Stimulated activated CD8-positive, alpha-beta memory T cell treated with anti-CD3 and anti-CD28 coated beads, Interleukin-12 subunit alpha, Interleukin-12 subunit beta, amount 100 ng/mL, for 4 hours (primary cell): ENCODE results near the gene CALY.

Experiments used
- DNase-seq: peaks from one replicate; pipeline ENCODE4 v3.0.0-alpha.2; 2020; ENCODE audit warnings: low read depth

CALY gene

DNA sequence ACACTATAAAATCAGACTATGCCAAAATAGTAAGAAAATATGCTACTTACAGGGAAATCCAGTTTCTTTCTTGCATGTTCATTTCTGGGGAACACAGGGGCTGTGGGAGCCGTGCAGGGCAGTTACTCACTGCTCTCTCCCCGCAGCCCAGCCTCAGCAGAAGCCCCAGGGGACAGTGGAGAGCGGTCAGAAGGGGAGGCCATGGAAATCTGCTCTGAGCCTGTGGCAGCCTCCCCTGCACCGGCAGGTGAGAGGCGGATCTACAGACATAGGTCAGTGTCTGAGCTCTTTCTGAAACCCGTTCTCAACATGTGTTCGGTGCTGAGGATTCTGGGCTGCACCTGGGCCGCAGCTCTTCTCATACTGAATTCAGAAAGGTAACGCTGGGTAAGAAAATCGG, 25.1 kb downstream of the CALY start:
- DNase-seq: no peak

DNA sequence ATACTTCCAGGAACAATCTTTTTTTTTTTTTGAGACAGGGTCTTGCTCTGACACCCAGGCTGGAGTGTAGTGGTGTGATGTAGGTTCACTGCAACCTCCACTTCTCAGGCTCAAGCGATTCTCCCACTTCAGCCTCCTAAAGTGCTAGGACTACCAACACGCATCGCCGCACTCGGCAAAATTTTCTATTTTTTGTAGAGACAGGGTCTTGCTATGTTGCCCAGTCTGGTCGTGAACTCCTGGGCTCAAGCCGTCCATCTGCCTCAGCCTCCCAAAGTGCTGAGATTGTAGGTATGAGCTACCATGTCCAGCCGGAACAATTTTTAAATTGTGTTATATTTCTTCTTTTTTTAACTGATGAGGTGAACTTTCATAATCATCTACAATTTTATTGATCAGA, 25.9 kb downstream of the CALY start:
- DNase-seq: no peak

DNA sequence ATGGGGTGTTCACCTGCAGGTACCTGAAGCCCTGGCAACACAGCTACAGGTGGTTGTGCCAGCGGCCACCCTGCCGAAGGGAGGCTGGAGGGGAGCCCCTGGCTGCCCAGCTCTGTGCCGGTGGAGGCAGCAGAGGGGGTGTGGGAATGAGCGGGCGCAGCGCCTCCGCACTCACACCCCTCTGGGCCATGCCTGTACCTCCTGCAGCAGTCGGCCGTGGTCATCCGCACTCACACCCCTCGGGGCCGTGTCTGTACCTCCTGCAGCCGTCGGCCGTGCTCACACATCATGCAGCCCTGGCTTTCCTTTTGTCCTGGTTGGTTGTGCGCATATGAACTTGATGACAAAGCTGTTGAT, 26.3 kb downstream of the CALY start:
- DNase-seq: no peak

DNA sequence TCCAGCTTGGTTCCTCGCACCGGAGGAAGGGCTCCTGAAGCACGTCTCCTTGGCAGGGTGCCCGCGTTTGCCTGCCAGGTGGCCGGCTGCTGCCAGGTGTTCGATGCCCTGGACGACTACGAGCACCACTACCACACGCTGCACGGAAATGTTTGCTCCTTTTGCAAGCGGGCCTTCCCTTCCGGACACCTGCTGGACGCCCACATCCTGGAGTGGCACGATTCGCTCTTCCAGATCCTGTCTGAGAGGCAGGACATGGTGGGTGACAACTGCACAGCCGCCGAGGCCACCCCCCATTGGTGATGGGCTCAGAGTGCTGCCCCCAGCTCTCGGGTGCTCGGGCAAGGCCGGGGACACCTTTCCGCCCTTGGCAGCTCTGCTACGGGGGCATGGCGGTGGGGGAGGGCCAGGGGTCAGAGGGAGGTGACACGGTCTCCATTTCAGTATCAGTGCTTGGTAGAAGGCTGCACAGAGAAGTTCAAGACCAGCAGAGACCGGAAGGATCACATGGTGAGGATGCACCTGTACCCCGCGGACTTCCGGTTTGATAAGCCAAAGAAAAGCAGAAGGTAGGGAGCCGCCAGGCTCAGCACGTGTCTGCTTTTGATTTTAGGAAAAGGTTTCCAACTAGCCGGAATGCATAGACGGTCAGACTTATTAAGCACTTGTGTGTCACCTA, 26.8 kb downstream of the CALY start:
- DNase-seq: no peak

DNA sequence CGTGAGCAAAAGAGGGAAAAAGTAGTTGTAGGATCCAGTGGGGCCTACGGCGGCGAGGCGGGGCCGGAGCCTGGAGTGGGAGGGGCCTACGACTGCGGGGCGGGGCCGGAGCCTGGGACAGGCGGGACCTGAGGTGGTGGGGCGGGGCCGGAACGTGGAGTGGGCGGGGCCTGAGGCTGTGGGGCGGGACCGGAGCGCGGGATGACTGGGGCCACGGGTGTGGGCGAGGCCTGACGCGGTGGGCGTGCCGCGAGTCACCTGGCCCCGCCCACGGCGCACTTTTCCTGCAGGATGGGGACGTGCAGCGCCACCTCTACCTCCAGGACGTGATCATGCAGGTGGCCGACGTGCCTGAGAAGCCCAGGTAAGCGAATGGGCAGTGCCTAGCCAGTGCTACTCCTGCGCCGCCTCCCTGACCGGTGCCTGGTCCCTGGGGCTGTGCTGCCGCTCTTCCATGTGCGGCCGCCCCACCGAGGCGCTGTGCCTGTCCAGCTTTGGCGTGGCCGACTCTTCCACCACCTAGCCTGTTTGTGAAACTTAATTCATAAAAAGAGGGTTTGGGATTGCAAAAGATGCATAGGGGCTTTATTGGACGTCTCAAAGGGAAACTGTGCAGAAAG, 27.5 kb downstream of the CALY start:
- DNase-seq: peak; percentile 87

DNA sequence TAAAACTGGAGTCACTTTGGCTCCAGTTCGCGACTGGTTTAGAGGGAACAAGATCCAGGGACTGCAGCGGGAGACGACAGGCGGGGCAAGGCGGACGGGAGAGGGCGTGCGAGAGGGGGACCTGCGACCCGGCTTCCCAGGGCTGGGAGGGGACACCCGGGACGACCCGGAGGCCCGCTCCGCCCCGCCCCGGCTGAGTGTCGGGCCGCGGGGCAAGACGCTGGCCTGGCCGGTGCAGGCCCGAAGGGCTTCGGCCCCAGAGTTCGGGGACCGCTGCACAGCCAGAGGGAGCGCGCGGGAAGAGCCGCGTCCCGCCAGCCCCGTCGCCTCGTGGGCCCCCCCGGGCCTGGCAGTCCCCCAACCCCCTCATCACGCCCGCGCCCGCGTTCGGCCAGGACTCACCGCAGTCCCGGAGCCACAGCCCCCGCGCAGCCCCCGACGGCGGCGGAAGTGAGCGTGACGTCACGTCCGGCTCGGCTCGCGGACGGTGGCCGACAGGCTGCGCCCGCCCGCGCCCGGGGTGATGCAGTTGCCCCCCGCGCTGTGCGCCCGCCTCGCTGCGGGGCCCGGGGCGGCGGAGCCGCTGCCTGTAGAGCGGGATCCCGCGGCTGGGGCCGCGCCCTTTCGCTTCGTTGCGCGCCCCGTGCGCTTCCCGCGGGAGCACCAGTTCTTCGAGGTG, 28.1 kb downstream of the CALY start, which contains the start of the genes TUBGCP2 and ZNF511:
Gene TUBGCP2 (minus strand): TSS at position 452 of the 679 bp plus-strand sequence. CDS start 5,931 bp downstream, outside the sequence.
Gene ZNF511 (plus strand): TSS at position 494 of the 679 bp plus-strand sequence. CDS start 30 bp downstream, at position 524.
- peak; percentile 90 for DNase-seq

DNA sequence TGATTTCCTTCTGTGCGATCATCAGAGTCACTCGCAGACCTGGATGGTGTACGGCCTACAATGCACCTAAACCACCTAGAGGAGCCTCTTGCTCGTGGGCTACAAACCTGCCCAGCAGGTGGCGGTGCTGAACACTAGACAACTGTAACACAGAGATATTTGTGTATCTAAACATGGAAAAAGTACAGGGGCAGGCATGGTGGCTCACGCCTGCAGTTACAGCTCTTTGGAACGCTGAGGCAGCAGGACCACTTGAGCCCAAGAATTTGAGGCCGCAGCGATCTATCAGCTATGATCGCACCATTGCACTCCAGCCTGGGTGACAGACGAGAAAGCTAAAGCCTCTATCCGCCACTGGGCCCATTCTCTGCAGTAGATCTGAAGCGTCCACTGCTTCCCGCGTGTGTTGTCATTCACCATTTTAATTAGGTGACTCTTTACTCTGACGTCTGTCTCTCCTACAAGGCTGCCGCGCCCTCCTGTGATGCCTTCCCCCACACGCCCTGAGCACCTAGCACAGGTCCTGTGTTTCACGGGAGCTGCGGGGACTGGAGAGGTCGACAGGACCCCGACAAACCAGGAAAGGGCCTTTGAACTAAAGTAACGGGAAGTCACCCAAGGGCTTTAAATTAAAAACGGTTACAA, 28.8 kb downstream of the CALY start:
- DNase-seq: peak; percentile 65

DNA sequence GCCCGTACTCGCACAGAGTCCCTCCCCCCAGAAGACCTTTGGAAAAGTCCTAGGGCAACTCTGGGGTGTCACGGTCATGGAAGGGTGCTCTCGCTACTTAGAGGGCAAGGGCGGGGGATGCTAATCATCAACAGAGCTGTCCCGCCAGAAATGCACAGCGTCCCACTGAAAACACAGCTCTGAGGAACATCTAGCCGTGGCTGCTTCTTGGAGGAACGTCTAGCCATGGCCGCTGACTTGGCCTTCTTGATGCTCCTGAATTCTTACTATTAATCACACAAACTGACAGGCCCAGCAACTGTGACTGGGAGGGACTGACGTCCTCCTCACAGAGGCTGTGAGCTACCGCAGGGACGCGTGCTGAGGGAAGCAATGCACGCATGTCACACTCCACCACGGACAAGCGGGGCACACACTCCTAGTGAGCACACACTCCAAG, 29.7 kb downstream of the CALY start:
- no peak for DNase-seq

DNA sequence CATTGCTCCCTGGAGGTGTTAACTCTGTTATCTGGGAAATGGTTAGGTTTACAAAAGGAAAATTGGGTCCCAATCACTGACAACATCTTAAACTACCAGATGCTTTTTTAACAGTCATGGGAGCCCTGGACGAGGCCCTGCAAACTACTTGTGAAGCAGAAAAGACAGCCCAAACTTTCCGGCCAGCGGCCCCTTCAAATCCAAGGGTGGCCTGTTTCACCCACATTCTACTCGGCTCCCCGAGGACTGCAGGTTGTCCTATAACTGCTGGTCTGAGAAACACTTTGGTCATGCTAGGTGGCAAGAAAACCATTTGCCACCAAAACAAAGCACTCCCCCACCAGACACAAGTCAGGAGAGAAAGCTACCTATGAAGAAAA, 30.6 kb downstream of the CALY start:
- no peak for DNase-seq

DNA sequence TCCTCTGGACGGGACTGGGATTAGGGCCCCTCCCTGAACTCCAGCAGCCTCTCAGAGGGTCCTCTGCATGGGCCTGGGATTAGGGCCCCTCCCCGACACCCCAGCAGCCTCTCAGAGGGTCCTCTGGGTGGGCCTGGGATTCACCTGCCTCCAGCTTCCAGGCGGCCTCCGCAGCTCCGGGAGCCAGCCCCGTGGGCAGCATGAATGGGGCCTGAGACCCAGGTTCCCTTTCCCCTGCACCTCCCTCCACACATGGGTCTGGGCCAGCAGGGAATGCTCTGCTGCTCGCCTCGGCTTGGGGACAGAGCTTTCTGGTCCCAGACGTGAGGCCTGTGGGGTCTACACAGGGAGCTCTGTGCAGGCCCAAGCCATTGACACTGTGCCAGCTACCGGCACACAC, 33.5 kb downstream of the CALY start:
- DNase-seq: no peak

DNA sequence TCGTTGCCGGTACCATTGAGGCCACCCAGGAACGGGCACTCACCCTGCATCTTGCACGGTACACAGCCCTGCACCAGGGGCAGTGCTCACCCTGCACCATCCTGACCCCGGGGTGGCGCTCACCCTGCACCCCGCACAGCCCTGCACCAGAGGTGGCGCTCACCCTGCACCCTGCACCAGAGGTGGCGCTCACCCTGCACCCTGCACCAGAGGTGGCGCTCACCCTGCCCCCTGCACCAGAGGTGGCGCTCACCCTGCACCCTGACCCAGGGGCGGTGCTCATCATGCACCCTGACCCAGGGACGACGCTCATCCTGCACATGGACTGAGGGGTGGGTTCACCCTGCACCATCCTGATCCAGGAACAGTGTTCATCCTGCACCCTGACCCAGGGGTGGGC, 34.5 kb downstream of the CALY start:
- DNase-seq: no peak

DNA sequence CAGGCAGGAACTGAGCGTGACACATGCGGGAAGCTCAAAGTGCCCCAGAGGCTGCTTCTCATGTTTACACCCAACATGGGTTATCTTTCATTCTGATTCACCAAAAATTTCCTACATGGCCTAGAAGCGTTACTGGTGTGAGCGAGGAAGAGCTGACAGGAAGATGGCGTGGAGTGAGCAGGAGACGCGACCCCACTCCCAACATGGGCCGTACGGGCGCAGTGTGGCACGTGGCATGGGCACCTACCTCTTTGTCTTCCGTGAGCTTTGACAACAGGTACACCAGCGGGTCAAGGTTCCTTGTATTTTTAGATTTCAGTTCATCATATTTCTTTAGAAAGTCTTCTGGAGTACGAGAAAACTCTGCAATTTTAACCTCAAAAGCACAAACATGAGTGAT, 37.0 kb downstream of the CALY start:
- DNase-seq: no peak

DNA sequence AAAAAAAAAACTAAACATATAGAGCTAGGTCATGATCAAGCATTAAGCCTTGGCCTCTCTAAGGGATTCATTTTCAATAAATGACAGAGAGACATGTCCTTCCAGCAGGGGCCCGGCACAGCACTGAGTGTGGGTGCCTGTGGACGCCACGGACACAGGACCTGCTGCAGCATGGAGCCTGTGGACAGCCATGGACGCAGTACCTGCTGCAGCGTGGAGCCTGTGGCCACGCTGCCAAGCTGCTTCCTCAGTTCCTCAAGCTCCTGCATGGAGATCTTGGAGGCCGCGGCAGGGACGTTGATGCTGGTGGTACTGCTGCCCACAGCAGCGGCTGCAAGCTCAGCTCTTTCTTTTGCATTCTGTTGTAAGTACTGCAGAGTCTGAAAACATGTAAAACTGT, 37.5 kb downstream of the CALY start:
- DNase-seq: no peak

DNA sequence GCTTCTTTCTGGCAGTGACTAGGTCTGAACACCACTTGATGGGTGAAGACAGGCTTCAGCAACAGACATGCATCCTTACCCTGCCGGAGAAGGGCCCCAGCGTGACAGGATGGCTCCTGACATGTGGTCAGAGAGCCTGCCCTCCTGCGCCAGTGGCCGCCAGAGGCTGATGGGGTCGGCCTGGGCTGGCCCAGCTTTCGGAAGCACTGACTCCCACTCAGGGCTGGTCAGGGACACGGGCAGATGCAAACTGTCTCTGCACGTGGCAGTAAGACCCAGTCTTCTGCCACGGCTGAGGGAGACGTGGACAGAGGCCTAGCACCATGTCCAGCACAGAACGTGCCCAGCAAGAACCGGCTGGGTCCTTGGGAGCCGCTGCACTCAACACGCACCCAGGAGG, 38.2 kb downstream of the CALY start:
- no peak for DNase-seq

DNA sequence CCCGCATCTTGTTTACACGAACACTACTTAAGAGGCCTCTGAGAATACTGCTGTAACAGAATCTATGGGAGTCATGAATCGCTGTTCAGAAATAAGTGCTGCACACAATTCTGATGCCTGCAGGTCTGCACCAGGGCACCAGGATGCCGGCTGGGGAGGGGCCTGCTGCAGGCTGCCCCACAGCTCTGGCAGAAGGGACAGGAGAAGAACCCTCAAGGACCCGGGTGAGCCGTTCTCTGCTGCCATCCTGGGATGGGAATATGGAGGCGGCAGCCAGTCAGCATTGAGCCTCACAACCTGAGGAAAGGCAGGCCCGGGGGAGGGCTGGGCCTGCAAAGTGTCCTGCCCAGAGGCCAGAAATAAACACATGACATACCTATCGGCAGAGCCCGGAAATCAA, 39.2 kb downstream of the CALY start:
- no peak for DNase-seq

DNA sequence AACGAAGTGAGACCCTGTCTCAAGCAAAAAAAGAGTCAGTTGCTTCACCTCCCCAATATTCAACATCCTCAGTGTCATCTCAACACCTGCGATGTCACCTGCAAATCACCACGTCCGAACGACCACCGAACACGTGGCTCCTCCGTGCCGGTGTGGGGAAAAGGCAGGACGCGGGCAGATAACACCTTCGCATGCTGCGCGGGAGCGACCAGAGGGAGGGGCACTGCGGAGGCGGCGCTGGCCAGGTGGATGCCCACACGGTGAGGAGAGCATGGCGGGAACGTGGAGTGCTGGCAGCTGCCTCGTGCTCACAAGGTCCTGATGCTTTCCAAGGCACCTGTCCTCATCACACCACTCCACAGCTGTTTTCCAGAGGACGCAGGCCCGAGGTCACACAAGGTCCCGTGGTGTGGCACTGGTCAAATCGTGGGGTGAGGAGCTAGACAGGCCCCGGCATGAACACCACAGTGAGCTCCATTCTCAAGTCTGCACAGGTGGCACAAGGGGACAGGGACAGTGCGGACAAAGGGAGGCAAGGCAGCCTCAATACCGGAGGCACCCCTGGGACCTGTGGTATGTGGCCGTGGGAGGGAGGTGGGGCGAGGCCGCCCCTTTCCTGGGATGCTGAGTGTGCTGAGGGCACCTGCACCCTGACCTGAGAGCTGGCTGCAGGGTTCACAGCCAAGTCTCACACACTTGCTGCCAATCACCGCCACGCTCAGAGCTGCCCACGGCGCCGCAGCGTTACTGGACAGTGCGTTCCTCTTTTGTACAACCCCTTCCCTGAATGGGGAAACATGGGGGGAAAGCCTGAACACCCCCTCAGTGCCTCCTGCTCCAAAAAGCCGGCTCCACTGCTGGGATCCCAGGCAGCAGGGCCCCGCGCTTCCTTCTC, 41.0 kb downstream of the CALY start:
- DNase-seq: no peak

DNA sequence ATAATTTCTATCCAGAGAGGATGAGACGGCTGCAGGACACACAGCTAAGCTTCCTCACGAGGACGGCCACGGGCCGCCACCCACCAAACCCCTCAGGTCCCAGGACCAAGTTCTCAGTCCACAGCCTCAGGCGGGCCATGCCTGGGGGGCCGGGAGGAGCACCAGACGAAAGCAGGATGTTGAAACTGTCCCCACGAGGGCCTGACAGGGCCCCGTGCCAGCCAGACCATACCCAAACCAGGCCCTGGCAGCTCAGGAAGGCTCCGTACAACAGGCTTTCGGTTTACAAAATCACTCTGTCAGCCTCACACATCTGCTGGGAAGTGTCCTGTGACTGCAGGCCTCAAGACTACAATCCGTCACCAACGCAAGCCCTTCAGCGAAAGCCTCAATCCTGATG, 42.5 kb downstream of the CALY start:
- no peak for DNase-seq

DNA sequence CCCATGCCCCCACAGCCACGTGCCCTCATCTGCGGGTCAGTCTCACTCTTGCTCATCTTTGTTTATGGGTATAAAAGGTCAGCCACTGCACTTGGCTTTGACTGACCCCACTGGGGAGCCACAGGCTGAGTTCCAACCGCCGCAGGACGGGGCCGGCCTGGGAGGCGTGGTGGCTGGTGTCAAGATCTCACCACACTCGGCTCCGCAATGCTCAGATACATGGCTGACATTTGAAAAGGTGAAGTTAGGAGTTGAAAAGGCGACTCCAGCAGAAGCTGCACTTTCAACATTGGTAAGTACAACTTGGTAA, 42.9 kb downstream of the CALY start:
- no peak for DNase-seq

DNA sequence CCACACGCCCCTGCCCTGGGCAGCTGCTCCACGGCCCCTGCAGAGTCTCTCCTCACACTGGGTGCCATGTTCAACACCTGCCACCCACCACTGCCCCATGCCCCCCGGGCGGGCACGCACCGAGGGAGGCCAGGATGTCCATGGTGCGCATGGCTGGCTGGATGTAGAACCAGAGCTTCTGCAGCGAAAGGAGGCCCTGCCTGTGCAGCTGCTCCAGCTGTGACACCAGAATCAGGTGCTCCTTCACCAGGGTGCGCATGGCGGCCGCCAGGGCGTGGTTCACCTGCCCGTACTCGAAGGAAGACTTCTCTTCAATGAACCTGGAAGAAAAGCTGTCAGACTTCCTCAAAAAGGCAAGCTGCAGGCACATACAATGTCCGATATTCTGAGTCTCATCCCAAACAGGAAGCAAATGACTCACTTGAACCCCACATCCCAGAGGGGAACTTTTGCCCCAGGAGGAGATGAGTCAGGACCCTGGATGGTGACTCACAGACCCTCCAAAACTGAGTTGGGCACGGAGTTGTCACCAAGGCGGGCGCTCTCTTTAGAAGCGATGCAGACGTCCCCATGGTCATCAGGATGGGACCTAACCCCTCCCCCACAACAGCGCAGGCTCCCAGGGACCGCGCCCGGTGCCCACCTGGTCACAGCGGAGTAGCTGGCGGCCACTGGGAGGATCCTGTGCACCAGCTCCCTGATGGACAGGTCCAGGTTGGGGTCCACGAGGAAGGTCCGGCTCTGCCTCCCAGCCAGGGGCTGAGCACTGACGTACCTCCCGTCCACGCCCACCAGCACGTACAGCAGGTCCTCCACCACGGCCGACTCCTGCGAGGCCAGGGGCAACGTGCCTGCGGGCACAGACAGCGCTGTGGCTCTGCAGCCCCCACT, 43.5 kb downstream of the CALY start:
- no peak for DNase-seq

DNA sequence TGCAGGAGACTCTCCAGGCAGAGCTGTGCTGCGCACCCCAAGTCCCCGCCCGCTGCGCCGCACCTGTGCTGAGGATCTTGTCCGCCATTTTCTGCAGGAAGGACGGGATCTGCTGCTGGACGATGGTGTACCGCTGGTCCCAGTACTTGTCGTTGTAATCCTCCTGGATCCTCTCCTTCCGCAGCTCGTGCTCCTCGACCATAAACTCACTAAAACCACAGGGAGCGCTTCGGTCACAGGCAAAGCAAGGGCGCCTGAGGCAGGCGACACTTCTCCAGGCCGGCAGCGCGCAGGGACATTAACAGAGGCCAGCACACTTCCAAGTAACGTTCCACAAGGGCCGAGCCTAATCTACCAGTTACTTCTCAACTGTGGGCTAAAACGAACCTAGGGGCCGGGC, 46.9 kb downstream of the CALY start:
- DNase-seq: no peak
